ENCODE measurements around the gene SPEN.

Gene SPEN

DNA sequence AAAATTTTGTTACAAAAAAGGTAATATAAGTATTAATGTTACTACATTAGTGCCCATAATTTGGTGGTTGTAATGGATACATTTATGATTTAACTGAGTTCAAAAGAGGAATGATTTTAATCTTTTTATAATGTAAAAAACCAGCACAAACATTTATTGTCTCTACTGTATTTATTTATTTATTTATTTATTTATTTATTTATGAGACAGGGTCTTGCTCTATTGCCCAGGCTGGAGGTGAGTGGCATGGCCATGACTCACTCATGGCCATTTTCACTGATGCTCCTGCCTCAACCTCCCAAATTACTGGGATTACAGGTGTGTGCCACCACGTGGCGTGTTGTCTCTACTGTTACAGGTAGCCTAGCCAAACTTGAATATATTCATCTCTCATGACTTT lies 21.9 kb downstream of the SPEN start:
- Histone ChIP-seq H3K79me2 (ENCODE audit: control insufficient read depth, insufficient read depth, low read length) (peaks cover 38% of the 10 kb centered on the region), H2BK120ac (ENCODE audit: low read depth, low read length) (no peak overlapping the region), H3K4me2 (ENCODE audit: low read length) (no peak overlapping the region), H4K8ac (ENCODE audit: low read depth, low read length) (no peak overlapping the region), H3K9ac (ENCODE audit: low read length) (no peak overlapping the region), H3K79me1 (ENCODE audit: low read length) (peaks cover 8% of the 10 kb centered on the region), H2BK15ac (replicated peaks; ENCODE audit: low read depth) (no peak overlapping the region), H4K5ac (ENCODE audit: low read length) (no peak overlapping the region), H2BK5ac (ENCODE audit: low read length) (no peak overlapping the region), H3K4me1 (ENCODE audit: control insufficient read depth, low read depth, low read length) (no peaks in the 10 kb centered on the region), H3K18ac (ENCODE audit: low read length) (no peak overlapping the region), H3K4ac (ENCODE audit: low read depth, low read length) (no peak overlapping the region), H3K27me3 (ENCODE audit: insufficient read depth, low read length, poor library complexity) (no peaks in the 10 kb centered on the region), H3K56ac (ENCODE audit: low read length) (no peak overlapping the region), H3K23ac (ENCODE audit: low read length) (no peak overlapping the region), H3K36me3 (ENCODE audit: control insufficient read depth, insufficient read depth, low read length) (no peaks in the 10 kb centered on the region), H3K27ac (ENCODE audit: low read depth, low read length) (no peak overlapping the region), H2AK5ac (ENCODE audit: low read length) (no peak overlapping the region), H3K4me3 (ENCODE audit: low read length) (no peak overlapping the region)
- no CpG with 5 or more reads among the region's 2 CpGs for WGBS (ENCODE audit: extremely low coverage, insufficient coverage, low lambda C conversion rate)
- no peak for DNase-seq

DNA sequence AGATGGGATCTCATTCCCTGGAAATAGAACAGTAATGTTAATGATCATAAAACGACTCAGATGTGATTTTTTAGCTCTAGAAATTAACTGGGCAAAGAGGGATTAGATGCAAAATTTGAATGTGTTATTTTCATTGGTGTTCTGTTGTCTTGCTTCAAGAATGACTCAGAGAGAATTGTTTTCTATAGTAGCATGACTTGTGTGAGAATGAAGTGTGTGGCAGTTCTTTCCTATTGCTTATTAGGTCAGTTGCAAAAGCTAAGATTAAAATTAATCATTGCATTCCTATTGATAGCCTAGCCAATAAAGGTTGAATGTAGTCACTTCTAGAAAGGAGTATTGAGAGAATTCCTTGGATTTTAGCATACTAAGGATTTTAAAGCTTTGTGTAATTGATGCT lies 22.9 kb downstream of the SPEN start:
- no peak overlapping the region for H2AK5ac ChIP-seq (ENCODE audit: low read length)
- H3K4me1 ChIP-seq (ENCODE audit: control insufficient read depth, low read depth, low read length) = no peaks in the 10 kb centered on the region
- DNase-seq = no peak
- H3K36me3 ChIP-seq (ENCODE audit: control insufficient read depth, insufficient read depth, low read length) = no peaks in the 10 kb centered on the region
- no peak overlapping the region for H2BK15ac ChIP-seq (replicated peaks; ENCODE audit: low read depth)
- H3K79me2 ChIP-seq (ENCODE audit: control insufficient read depth, insufficient read depth, low read length) = peaks cover 34% of the 10 kb centered on the region
- no peak overlapping the region for H4K5ac ChIP-seq (ENCODE audit: low read length)
- H3K79me1 ChIP-seq (ENCODE audit: low read length) = peaks cover 8% of the 10 kb centered on the region
- no peak overlapping the region for H3K56ac ChIP-seq (ENCODE audit: low read length)
- no peak overlapping the region for H2BK120ac ChIP-seq (ENCODE audit: low read depth, low read length)
- no peaks in the 10 kb centered on the region for H3K27me3 ChIP-seq (ENCODE audit: insufficient read depth, low read length, poor library complexity)
- H3K4me3 ChIP-seq (ENCODE audit: low read length) = no peak overlapping the region
- H3K4ac ChIP-seq (ENCODE audit: low read depth, low read length) = no peak overlapping the region
- no CpG with 5 or more reads among the region's 1 CpG for WGBS (ENCODE audit: extremely low coverage, insufficient coverage, low lambda C conversion rate)
- H3K4me2 ChIP-seq (ENCODE audit: low read length) = no peak overlapping the region
- H2BK5ac ChIP-seq (ENCODE audit: low read length) = no peak overlapping the region
- H3K23ac ChIP-seq (ENCODE audit: low read length) = no peak overlapping the region
- H4K8ac ChIP-seq (ENCODE audit: low read depth, low read length) = no peak overlapping the region
- H3K9ac ChIP-seq (ENCODE audit: low read length) = no peak overlapping the region
- no peak overlapping the region for H3K27ac ChIP-seq (ENCODE audit: low read depth, low read length)
- no peak overlapping the region for H3K18ac ChIP-seq (ENCODE audit: low read length)

DNA sequence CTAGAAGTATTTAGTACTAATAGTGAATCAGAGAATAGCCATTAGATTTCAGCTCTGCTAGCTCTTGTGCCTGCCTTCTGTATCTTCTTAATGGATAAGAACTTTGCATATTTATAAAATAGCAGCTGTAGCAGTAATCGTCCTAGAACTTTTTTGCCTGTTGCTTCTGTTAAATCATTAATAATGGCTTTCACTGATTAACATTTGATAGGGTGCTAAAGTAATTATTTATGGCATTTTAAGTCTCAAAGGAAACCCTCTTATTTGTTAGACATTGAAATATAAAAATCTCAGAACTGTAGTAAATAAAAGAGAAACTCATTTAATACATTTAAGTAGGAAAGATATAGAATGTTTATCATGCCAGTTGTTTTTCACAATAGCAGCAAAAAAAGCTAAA lies 27.0 kb downstream of the SPEN start:
- Histone ChIP-seq H3K27ac (ENCODE audit: low read depth, low read length) (no peak overlapping the region), H3K18ac (ENCODE audit: low read length) (no peak overlapping the region), H2BK5ac (ENCODE audit: low read length) (no peak overlapping the region), H2AK5ac (ENCODE audit: low read length) (no peak overlapping the region), H3K4me3 (ENCODE audit: low read length) (no peak overlapping the region), H3K27me3 (ENCODE audit: insufficient read depth, low read length, poor library complexity) (no peaks in the 10 kb centered on the region), H3K36me3 (ENCODE audit: control insufficient read depth, insufficient read depth, low read length) (no peaks in the 10 kb centered on the region), H3K4me2 (ENCODE audit: low read length) (no peak overlapping the region), H3K79me2 (ENCODE audit: control insufficient read depth, insufficient read depth, low read length) (peaks cover 33% of the 10 kb centered on the region), H3K56ac (ENCODE audit: low read length) (no peak overlapping the region), H3K9ac (ENCODE audit: low read length) (no peak overlapping the region), H3K4ac (ENCODE audit: low read depth, low read length) (no peak overlapping the region), H4K5ac (ENCODE audit: low read length) (no peak overlapping the region), H3K4me1 (ENCODE audit: control insufficient read depth, low read depth, low read length) (no peaks in the 10 kb centered on the region), H4K8ac (ENCODE audit: low read depth, low read length) (no peak overlapping the region), H2BK15ac (replicated peaks; ENCODE audit: low read depth) (no peak overlapping the region), H3K79me1 (ENCODE audit: low read length) (peaks cover 6% of the 10 kb centered on the region), H2BK120ac (ENCODE audit: low read depth, low read length) (no peak overlapping the region), H3K23ac (ENCODE audit: low read length) (no peak overlapping the region)
- no peak for DNase-seq
- no CpG with 5 or more reads among the region's 1 CpG for WGBS (ENCODE audit: extremely low coverage, insufficient coverage, low lambda C conversion rate)

DNA sequence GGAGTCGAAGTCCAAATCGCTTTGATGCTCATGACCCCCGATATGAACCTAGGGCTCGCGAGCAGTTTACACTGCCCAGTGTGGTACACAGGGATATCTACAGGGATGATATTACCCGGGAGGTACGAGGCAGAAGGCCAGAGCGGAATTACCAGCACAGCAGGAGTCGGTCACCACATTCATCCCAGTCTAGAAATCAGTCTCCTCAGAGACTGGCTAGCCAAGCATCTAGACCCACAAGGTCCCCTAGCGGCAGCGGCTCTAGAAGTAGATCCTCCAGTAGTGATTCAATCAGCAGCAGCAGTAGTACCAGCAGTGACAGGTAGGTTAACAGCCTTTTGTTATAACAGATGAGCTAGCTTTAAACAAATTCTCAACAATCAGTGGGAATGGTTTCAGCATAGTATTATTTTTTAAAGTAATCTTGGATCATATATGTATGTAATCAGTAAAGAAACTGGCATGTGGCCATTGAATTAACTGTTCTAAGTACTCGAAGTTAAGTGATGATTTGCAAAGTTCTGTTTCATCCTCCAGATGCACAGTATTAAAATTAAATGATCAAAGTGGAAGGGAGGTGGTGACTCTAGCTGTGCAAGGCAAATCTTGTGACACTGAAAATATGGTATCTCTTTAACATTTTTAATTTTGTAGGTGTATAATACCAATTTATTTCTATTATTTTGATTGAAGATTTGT lies 29.0 kb downstream of the SPEN start:
- no peak overlapping the region for H3K27ac ChIP-seq (ENCODE audit: low read depth, low read length)
- H3K23ac ChIP-seq (ENCODE audit: low read length) = no peak overlapping the region
- no peak overlapping the region for H3K4ac ChIP-seq (ENCODE audit: low read depth, low read length)
- peaks cover 10% of the 10 kb centered on the region for H3K79me1 ChIP-seq (ENCODE audit: low read length)
- no peaks in the 10 kb centered on the region for H3K27me3 ChIP-seq (ENCODE audit: insufficient read depth, low read length, poor library complexity)
- H2BK5ac ChIP-seq (ENCODE audit: low read length) = no peak overlapping the region
- WGBS (ENCODE audit: extremely low coverage, insufficient coverage, low lambda C conversion rate) = no CpG with 5 or more reads among the region's 12 CpGs
- no peak overlapping the region for H2BK120ac ChIP-seq (ENCODE audit: low read depth, low read length)
- H3K4me1 ChIP-seq (ENCODE audit: control insufficient read depth, low read depth, low read length) = no peaks in the 10 kb centered on the region
- H2AK5ac ChIP-seq (ENCODE audit: low read length) = no peak overlapping the region
- H2BK15ac ChIP-seq (replicated peaks; ENCODE audit: low read depth) = no peak overlapping the region
- H3K36me3 ChIP-seq (ENCODE audit: control insufficient read depth, insufficient read depth, low read length) = no peaks in the 10 kb centered on the region
- no peak overlapping the region for H3K9ac ChIP-seq (ENCODE audit: low read length)
- H3K56ac ChIP-seq (ENCODE audit: low read length) = no peak overlapping the region
- H3K4me3 ChIP-seq (ENCODE audit: low read length) = no peak overlapping the region
- peaks cover 30% of the 10 kb centered on the region for H3K79me2 ChIP-seq (ENCODE audit: control insufficient read depth, insufficient read depth, low read length)
- no peak overlapping the region for H3K18ac ChIP-seq (ENCODE audit: low read length)
- peak; percentile 91 for DNase-seq
- no peak overlapping the region for H3K4me2 ChIP-seq (ENCODE audit: low read length)
- H4K5ac ChIP-seq (ENCODE audit: low read length) = no peak overlapping the region
- no peak overlapping the region for H4K8ac ChIP-seq (ENCODE audit: low read depth, low read length)

DNA sequence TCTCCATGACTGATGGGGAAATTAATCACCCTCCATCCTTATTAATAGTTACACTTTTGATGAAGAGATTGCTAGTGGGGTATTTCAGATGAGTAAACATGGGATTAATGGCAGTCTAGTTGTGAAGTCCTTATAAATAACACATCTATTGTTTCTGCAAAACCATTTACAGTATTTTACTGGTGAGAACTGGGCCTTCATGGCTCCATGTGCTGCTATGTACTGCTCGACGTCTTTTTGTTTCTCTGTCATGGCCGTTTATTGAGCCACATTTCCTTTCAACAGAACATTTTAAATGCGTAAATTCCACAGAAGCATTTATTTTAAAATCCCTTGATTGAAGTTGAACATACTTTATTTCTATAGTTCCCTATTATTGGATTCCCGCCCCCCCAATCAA lies 34.5 kb downstream of the SPEN start:
- Histone ChIP-seq H4K8ac (ENCODE audit: low read depth, low read length) (no peak overlapping the region), H2BK120ac (ENCODE audit: low read depth, low read length) (no peak overlapping the region), H3K56ac (ENCODE audit: low read length) (no peak overlapping the region), H3K23ac (ENCODE audit: low read length) (no peak overlapping the region), H4K5ac (ENCODE audit: low read length) (no peak overlapping the region), H2AK5ac (ENCODE audit: low read length) (no peak overlapping the region), H3K79me2 (ENCODE audit: control insufficient read depth, insufficient read depth, low read length) (peaks cover 51% of the 10 kb centered on the region), H3K79me1 (ENCODE audit: low read length) (peaks cover 13% of the 10 kb centered on the region), H3K27me3 (ENCODE audit: insufficient read depth, low read length, poor library complexity) (no peaks in the 10 kb centered on the region), H2BK15ac (replicated peaks; ENCODE audit: low read depth) (no peak overlapping the region), H3K4me2 (ENCODE audit: low read length) (no peak overlapping the region), H3K18ac (ENCODE audit: low read length) (no peak overlapping the region), H3K9ac (ENCODE audit: low read length) (no peak overlapping the region), H3K4me1 (ENCODE audit: control insufficient read depth, low read depth, low read length) (peaks cover 2% of the 10 kb centered on the region), H3K27ac (ENCODE audit: low read depth, low read length) (no peak overlapping the region), H3K4me3 (ENCODE audit: low read length) (no peak overlapping the region), H2BK5ac (ENCODE audit: low read length) (no peak overlapping the region), H3K36me3 (ENCODE audit: control insufficient read depth, insufficient read depth, low read length) (no peaks in the 10 kb centered on the region), H3K4ac (ENCODE audit: low read depth, low read length) (no peak overlapping the region)
- WGBS (ENCODE audit: extremely low coverage, insufficient coverage, low lambda C conversion rate) = no CpG with 5 or more reads among the region's 5 CpGs
- no peak for DNase-seq

DNA sequence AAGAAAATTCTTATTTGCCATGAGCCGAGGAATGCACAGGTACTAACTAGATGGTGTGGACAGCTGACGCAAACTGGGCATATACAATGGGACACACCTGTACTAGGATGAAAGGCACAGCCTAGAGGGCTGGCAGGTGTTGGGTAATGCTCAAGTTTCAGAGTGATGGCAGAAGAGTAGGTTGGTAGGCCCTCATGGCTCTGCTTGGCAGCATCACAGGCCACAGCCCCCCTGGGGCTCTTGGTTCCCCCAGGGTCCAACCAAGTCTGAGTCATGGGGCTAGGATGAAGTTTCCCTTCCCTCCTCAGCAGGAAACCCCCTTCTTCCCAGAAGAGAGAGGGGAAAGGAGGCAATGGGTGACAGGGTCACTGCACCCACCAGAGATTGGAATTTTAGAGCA lies 35.2 kb downstream of the SPEN start:
- no peak overlapping the region for H3K18ac ChIP-seq (ENCODE audit: low read length)
- no peak overlapping the region for H3K23ac ChIP-seq (ENCODE audit: low read length)
- no peak for DNase-seq
- no peak overlapping the region for H3K9ac ChIP-seq (ENCODE audit: low read length)
- H4K8ac ChIP-seq (ENCODE audit: low read depth, low read length) = no peak overlapping the region
- H3K27ac ChIP-seq (ENCODE audit: low read depth, low read length) = no peak overlapping the region
- H2BK5ac ChIP-seq (ENCODE audit: low read length) = no peak overlapping the region
- no peaks in the 10 kb centered on the region for H3K36me3 ChIP-seq (ENCODE audit: control insufficient read depth, insufficient read depth, low read length)
- no peak overlapping the region for H4K5ac ChIP-seq (ENCODE audit: low read length)
- no peak overlapping the region for H3K4me3 ChIP-seq (ENCODE audit: low read length)
- no peak overlapping the region for H2BK120ac ChIP-seq (ENCODE audit: low read depth, low read length)
- H2BK15ac ChIP-seq (replicated peaks; ENCODE audit: low read depth) = no peak overlapping the region
- no peak overlapping the region for H3K56ac ChIP-seq (ENCODE audit: low read length)
- WGBS (ENCODE audit: extremely low coverage, insufficient coverage, low lambda C conversion rate) = no CpG with 5 or more reads among the region's 2 CpGs
- H3K4ac ChIP-seq (ENCODE audit: low read depth, low read length) = no peak overlapping the region
- no peak overlapping the region for H2AK5ac ChIP-seq (ENCODE audit: low read length)
- H3K4me1 ChIP-seq (ENCODE audit: control insufficient read depth, low read depth, low read length) = peaks cover 2% of the 10 kb centered on the region
- no peaks in the 10 kb centered on the region for H3K27me3 ChIP-seq (ENCODE audit: insufficient read depth, low read length, poor library complexity)
- no peak overlapping the region for H3K4me2 ChIP-seq (ENCODE audit: low read length)
- peaks cover 13% of the 10 kb centered on the region for H3K79me1 ChIP-seq (ENCODE audit: low read length)
- peaks cover 54% of the 10 kb centered on the region for H3K79me2 ChIP-seq (ENCODE audit: control insufficient read depth, insufficient read depth, low read length)
